Retina (tissue), 1 donor: Measurements from ENCODE around the gene AHRR.
"Not testable (repeated sequence)": the region's sequence is repeated elsewhere in the genome, so short reads cannot be mapped to it uniquely, and the experiment has no call there.

Source experiments
- DNase-seq: peaks from one replicate; pipeline ENCODE4 v3.0.0-alpha.2; 2016

The AHRR gene

DNA sequence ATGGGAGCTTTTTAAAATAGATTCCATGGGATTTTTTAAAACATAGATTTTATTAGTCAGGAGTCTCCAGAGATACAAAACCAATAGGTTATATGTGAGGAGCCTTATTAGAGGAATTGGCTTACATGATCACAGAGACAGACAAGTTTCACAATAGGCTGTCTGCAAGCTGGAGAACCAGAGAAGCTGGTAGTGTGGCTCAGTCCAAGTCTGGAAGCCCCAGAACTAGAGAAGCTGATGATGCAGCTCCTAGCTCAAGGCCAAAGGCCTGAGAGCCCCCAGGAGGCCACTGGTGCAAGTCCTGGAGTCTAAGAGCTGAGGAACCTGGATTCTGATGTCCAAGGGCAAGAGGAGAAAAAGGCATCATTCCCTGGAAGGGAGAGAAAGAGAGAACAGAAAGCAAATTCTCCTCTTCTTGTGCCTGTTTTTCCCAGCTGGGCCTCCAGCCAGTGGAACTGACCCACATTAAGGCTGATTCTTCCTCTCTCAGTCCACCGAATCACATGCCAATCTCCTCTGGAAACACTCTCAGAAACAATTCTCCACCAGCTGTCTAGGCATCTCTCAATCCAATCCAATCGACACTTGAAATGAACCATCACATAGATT, 59.3 kb downstream of the AHRR start:
- DNase-seq, result no peak

DNA sequence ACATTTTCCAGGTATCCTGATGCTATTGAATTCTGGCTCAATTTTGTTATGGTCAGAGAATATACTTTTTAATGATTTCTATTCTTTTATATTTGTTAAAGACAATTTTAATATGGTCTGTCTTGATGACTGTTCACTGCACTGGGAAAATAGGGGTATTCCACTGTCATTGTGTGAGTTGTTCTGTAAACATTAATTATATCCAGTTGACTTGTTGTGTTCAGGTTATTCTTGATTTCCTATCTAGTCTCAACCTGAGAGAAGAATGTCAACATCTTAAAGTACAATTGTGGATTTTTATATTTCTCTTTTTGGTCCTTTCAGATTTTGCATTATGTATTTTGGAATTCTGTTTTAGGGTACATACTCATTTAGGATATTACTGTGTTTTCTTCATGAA, 61.6 kb downstream of the AHRR start:
- no peak for DNase-seq

DNA sequence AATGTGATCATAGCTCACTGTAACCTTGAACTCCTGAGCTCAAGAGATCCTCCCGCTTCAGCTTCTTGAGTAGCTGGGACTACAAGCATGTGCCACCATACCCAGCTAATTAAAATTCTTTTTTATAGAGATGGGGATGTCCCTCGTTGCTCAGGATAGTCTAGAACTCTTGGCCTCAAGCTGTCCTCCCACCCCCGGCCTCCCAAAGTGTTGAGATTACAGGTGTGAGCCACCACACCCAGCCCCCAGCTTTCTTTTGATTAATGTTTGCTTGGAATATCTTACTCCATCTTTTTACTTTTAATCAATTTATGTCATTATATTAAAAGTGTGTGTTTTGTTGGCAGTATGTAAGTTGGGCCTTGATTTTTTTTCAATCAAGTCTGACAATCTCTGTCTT, 62.1 kb downstream of the AHRR start:
- no peak for DNase-seq

DNA sequence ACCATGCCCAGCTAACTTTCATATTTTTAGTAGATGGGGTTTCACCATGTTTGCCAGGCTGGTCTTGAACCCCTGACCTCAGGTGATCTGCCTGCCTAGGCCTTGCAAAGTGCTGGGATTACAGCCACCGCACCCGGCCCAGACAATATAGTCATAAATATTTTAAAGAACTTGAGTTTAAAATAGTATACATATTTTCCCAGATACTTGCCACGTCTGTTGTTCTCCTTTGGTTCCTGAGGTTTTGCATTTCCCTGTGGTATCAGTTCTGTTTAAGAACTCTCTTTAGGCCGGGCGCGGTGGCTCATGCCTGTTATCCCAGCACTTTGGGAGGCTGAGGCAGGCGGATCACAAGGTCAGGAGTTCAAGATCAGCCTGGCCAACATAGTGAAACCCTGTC, 63.1 kb downstream of the AHRR start:
- not testable (repeated sequence) for DNase-seq

DNA sequence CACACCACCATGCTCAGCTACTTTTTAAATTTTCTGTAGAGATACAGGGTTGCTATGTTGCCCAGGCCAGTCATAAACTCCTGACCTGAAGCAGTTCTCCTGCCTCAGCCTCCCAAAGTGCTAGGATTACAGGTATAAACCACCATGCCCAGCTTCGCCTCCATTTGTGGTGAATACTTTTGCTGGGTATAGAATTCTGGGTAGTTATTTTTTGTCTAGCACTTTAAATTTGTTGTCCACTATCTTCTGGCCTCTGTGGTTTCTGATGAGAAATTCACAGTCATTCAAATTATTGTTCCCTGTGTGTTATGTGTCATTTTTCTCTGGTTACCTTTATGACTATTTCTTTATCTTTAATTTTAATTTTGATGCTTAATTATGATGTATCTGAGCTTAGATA, 63.8 kb downstream of the AHRR start:
- no peak for DNase-seq

- no peak for DNase-seq
Observed at GRCh38 chr5:386432-387341, 65.2 kb downstream of the AHRR start.

DNA sequence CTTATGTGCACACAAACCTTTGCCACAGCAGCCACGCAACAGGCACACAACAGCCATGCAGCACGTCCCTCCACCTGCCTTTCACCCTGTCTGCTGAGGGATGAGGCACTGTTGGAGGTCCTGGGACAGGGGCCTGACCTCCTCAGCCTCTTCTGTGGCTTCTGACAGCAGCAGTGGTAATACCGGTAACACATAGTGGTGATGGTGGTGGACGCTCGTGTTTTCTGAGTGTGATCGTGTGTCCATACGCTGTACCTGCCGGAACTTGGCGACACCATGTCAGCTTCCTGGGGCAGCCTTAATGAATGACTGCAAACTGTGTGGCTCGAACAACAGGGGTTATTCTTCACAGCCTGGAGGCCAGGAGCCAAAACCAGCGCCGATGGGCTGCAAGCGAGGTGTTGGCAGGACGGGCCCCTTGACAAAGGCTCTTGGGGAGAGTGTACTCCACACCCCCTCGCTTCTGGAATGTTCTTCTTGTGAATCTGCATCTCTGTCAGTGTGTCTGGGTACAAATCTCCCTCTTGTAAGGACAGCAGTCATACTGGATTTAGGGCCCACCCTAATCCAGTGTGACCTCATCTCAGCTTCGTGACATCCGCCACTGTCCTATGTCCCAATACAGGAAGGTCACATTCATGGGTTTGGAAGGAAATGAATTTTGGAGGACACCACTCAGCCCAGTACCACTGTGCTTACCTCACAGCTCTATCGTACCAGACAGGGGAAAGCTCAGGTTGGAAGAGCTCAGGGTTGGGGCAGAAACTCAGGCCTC, 66.2 kb downstream of the AHRR start:
- DNase-seq, result no peak

GRCh38 chr5:388266-389196, 67.0 kb downstream of the AHRR start:
- no peak for DNase-seq

GRCh38 chr5:389197-389821, 67.8 kb downstream of the AHRR start:
- no peak for DNase-seq

DNA sequence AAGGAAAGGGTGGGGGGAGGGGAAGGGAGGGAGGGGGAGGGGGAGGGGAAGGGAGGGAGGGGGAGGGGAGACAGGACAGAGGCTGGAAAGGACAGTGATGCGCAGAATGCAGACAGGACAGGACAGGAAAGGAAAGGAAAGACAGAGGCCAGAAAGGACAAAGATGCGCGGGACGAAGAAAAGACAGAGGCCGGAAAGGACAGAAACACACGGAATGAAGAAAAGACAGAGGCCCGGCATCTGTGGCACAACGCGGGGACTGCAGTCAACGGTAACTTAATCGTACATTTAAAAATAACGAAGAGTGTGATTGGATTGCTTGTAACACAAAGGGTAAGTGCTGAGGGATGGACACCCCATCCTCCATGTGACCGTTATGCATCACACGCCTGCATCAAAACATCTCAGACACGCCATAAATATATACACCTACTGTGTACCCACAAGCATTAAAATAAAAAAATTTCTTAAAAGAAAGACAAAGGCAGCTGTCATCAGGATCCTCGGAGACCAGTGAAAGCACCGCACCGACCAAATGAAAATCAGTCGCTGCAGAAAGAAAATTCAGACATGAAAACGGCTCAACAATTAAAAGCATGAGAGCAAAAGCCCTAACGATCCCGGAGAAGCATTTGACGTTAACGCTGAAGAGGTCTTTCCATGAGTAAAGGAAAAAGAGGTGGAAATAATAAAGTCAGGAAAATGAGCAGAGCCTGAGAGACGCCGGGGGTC, 68.5 kb downstream of the AHRR start:
- DNase-seq, result no peak

DNA sequence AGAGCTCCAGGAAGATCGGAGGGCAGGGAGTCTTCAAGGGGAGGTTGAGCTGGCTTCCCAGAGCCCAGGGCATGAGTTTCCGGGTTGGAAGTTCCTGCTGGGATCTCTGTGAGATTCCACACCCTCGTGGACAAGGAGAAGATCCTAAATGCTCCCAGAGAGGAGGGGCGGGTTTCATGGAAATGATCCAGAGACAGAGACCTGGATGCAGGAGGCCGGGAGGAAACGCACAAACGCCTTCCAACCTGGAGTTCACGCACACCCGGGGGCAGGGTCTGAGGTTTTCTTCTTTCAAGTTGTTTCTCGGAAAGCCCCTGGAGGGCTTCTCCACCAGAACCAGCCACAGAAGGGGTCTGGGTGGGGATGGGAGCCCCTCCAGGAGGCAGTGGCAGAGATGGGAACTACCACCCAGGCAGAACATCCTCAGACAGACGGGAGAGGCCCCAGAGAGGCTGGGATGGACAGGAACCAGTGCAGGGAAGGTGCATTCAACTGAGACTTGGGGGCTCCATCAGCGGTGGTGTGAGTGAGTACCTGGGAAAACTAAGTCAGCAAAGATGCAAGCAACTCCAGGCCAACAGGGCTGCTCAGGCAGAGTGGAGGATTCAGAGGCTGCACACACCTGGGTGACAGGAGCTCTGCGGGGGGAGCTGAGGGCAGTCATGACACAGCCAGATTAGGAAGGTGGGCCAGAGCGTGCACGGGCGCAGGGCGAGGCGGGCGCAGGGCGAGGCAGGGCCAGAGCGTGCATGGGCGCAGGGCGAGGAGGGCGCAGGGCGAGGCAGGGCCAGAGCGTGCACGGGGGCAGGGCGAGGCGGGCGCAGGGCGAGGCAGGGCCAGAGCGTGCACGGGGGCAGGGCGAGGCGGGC, 69.3 kb downstream of the AHRR start:
- no peak for DNase-seq

GRCh38 chr5:392431-392988, 71.0 kb downstream of the AHRR start:
- no peak for DNase-seq

DNA sequence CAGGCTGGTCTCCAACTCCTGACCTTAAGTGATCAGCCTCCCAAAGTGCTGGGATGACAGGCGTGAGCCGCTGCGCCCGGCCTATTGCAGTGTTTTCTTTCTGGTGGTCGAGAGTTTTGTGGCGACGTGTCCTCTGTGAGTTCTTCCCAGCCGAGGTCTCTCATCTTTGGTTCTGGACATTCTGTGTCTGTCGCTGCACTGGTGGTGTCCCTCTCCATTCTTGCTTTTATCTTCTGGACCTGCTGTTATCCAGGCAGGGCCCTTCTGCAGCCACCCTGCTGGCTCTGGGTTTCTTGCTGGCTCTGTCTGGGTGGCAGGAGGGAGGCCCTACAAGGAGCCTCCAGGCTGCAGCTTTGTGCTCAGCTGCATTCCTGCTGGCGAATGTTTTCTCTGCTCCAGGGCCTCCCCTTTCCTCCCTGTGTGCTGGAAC, 72.3 kb downstream of the AHRR start:
- DNase-seq, result no peak

DNA sequence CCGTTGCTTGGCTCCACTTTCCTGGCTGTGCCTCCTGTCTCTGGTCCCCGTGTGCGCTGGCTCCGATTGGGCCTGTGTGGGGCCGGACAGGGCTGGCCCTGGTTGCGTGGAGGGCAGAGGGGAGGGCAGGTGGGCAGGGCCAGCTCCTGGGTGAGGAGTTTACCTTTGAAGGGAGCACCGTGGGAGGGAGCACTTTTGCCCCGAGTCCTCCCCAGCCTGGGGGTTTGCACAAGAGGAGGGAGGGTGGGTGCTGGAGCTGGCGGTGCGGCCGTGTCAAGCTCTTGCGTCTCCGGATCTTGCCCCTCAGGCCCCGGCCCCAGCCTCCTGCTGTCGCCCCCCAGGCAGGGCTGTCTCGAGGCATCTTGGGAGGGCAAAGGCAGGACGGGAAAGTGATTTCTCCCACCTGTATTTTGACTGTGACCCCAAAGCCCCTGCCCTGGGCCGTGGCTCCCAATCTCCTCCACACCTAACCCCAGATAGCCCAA, 73.2 kb downstream of the AHRR start:
- DNase-seq, result no peak

GRCh38 chr5:395156-395920, 73.8 kb downstream of the AHRR start:
- DNase-seq, result no peak

- no peak for DNase-seq
Observed at GRCh38 chr5:395921-396530, 74.5 kb downstream of the AHRR start.

GRCh38 chr5:396531-396961, 75.0 kb downstream of the AHRR start:
- DNase-seq, result no peak

- not testable (repeated sequence) for DNase-seq
Observed at GRCh38 chr5:398141-398474, 76.6 kb downstream of the AHRR start.
